GM18505 (cell line): ENCODE measurements around the gene SPATA7.

Experiments
- ATAC-seq: cut with Tn5 transposase; IDR thresholded peaks from one replicate; pipeline ENCODE4 v1.9.1; 2021; ENCODE audit not compliant: unreplicated experiment
- POLR2A ChIP-seq: IDR thresholded peaks from 4 replicates; pipeline ENCODE4 v1.6.1; 2011; ENCODE audit warnings: borderline replicate concordance; ENCODE audit not compliant: insufficient read depth, insufficient read length; ENCODE audit errors: extremely low read depth

Gene SPATA7

GRCh38 chr14:88426271-88426670, 40.8 kb downstream of the SPATA7 start:
- TF ChIP-seq POLR2A = no peak
- no peak for ATAC-seq

GRCh38 chr14:88430976-88431375, 45.5 kb downstream of the SPATA7 start:
- TF ChIP-seq POLR2A = no peak
- ATAC-seq = no peak

GRCh38 chr14:88437658-88438057, 52.2 kb downstream of the SPATA7 start:
- no peak for ATAC-seq
- no peak for TF ChIP-seq POLR2A

- no peak for ATAC-seq
- no peak for TF ChIP-seq POLR2A
Measured at GRCh38 chr14:88439088-88439487, 53.6 kb downstream of the SPATA7 start.

GRCh38 chr14:88452231-88452630, 66.8 kb downstream of the SPATA7 start:
- ATAC-seq = no peak
- no peak for TF ChIP-seq POLR2A

- TF ChIP-seq POLR2A = no peak
- no peak for ATAC-seq
Measured at GRCh38 chr14:88454886-88455285, 69.4 kb downstream of the SPATA7 start.

- no peak for ATAC-seq
- no peak for TF ChIP-seq POLR2A
Measured at GRCh38 chr14:88463318-88463717, 77.9 kb downstream of the SPATA7 start.

- no peak for TF ChIP-seq POLR2A
- ATAC-seq = no peak
Measured at GRCh38 chr14:88468406-88468805, 82.9 kb downstream of the SPATA7 start.

GRCh38 chr14:88470542-88471440, 85.3 kb downstream of the SPATA7 start:
- TF ChIP-seq POLR2A = no peak
- ATAC-seq = no peak

- no peak for TF ChIP-seq POLR2A
- ATAC-seq = no peak
Measured at GRCh38 chr14:88473791-88474190, 88.3 kb downstream of the SPATA7 start.

- TF ChIP-seq POLR2A = no peak
- ATAC-seq = no peak
Measured at GRCh38 chr14:88476214-88476774, 90.8 kb downstream of the SPATA7 start.

- TF ChIP-seq POLR2A = no peak
- no peak for ATAC-seq
Measured at GRCh38 chr14:88476825-88477224, 91.4 kb downstream of the SPATA7 start.

GRCh38 chr14:88477513-88478250, 92.2 kb downstream of the SPATA7 start:
- no peak for ATAC-seq
- TF ChIP-seq POLR2A = no peak
